Measurements from ENCODE around the gene MTM1.

The MTM1 gene

DNA sequence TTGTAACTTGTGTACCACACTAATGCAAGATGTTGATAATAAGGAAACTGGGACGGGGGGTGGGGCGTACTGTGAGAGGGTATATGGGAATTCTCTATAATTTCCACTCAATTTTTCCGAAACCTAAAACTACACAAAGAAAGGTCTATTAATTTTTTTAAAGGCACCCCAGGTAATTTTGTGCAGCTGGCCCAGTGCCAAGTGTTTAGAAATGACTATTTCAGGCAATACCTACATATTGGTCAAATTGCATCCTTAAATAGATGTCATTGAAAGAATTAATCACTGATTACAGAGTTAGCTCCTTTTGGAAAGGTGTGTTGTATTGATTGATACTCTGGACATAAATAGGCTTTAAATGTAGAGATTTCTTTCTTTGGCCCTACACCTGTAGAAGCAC is 114.7 kb downstream of the MTM1 start:
- no peaks in the 10 kb centered on the region for H3K79me1 ChIP-seq (replicated peaks; ENCODE audit: low read length, poor library complexity, severe bottlenecking)
- no peak overlapping the region for H3K4me3 ChIP-seq (ENCODE audit: insufficient read depth in 1 of 2, low read depth in 1 of 2, low read length in 2 of 2)
- H2AK5ac ChIP-seq (ENCODE audit: low read length, severe bottlenecking), result no peak overlapping the region
- no peak overlapping the region for H3K4ac ChIP-seq (ENCODE audit: low read depth in 1 of 2, low read length in 2 of 2)
- peaks cover 0 to 3% of the 10 kb centered on the region in 2 experiments for H3K27me3 ChIP-seq (ENCODE audit: control insufficient read depth in 1 of 2, insufficient read depth in 1 of 2, low read length in 2 of 2)
- no peak overlapping the region for H2BK12ac ChIP-seq (ENCODE audit: low read length in 2 of 2)
- no peak overlapping the region for H3K18ac ChIP-seq (ENCODE audit: low read depth in 1 of 2, low read length in 2 of 2)
- no peak overlapping the region for H2AFZ ChIP-seq (ENCODE audit: low read depth, low read length)
- H2BK120ac ChIP-seq (ENCODE audit: low read depth, low read length), result no peak overlapping the region
- DNase-seq, result no peak
- WGBS, result no CpG with 5 or more reads among the region's 3 CpGs
- H3K4me2 ChIP-seq (ENCODE audit: low read length, poor library complexity, severe bottlenecking), result no peak overlapping the region
- peaks cover under 1% of the 10 kb centered on the region for H3K4me1 ChIP-seq (ENCODE audit: control insufficient read depth, insufficient read depth, low read depth, low read length)
- H3K9ac ChIP-seq (ENCODE audit: low read length), result no peak overlapping the region
- H3K36me3 ChIP-seq (ENCODE audit: control insufficient read depth in 1 of 2, insufficient read depth in 2 of 2, low read depth in 1 of 2, low read length in 2 of 2), result no peaks in the 10 kb centered on the region
- no peak overlapping the region for H3K14ac ChIP-seq (ENCODE audit: low read length in 2 of 2)
- no peak overlapping the region for H4K8ac ChIP-seq (ENCODE audit: low read length)
- peaks cover 2% of the 10 kb centered on the region for H3K9me3 ChIP-seq (ENCODE audit: control insufficient read depth, low read length)
- no peak overlapping the region for H3K27ac ChIP-seq (ENCODE audit: low read length, poor library complexity, severe bottlenecking)
- no peak overlapping the region for H3K23ac ChIP-seq (ENCODE audit: low read length in 2 of 2)
- no peak overlapping the region for H4K91ac ChIP-seq (ENCODE audit: low read length)
- H2BK5ac ChIP-seq (ENCODE audit: low read depth, low read length, poor library complexity, severe bottlenecking), result no peak overlapping the region
- H2BK15ac ChIP-seq (ENCODE audit: low read depth, poor library complexity, severe bottlenecking), result no peak overlapping the region

GRCh38 chrX:150683536-150684146 is 115.2 kb downstream of the MTM1 start:
- Histone ChIP-seq H3K9ac (ENCODE audit: low read length) (no peak overlapping the region), H3K23ac (ENCODE audit: low read length in 2 of 2) (no peak overlapping the region), H3K4me1 (ENCODE audit: control insufficient read depth, insufficient read depth, low read depth, low read length) (peaks cover 3% of the 10 kb centered on the region), H3K27me3 (ENCODE audit: control insufficient read depth in 1 of 2, insufficient read depth in 1 of 2, low read length in 2 of 2) (no peaks in the 10 kb centered on the region), H2BK15ac (ENCODE audit: low read depth, poor library complexity, severe bottlenecking) (no peak overlapping the region), H2BK5ac (ENCODE audit: low read depth, low read length, poor library complexity, severe bottlenecking) (no peak overlapping the region), H3K27ac (ENCODE audit: low read length, poor library complexity, severe bottlenecking) (no peak overlapping the region), H3K14ac (ENCODE audit: low read length in 2 of 2) (no peak overlapping the region), H3K4me2 (ENCODE audit: low read length, poor library complexity, severe bottlenecking) (no peak overlapping the region), H4K91ac (ENCODE audit: low read length) (no peak overlapping the region), H2AFZ (ENCODE audit: low read depth, low read length) (no peak overlapping the region), H2AK5ac (ENCODE audit: low read length, severe bottlenecking) (no peak overlapping the region), H3K4me3 (ENCODE audit: insufficient read depth in 1 of 2, low read depth in 1 of 2, low read length in 2 of 2) (no peak overlapping the region), H3K36me3 (ENCODE audit: control insufficient read depth in 1 of 2, insufficient read depth in 2 of 2, low read depth in 1 of 2, low read length in 2 of 2) (no peaks in the 10 kb centered on the region), H2BK120ac (ENCODE audit: low read depth, low read length) (no peak overlapping the region), H2BK12ac (ENCODE audit: low read length in 2 of 2) (no peak overlapping the region), H3K4ac (ENCODE audit: low read depth in 1 of 2, low read length in 2 of 2) (no peak overlapping the region), H3K9me3 (ENCODE audit: control insufficient read depth, low read length) (peaks cover 6% of the 10 kb centered on the region), H3K18ac (ENCODE audit: low read depth in 1 of 2, low read length in 2 of 2) (no peak overlapping the region), H4K8ac (ENCODE audit: low read length) (no peak overlapping the region), H3K79me1 (replicated peaks; ENCODE audit: low read length, poor library complexity, severe bottlenecking) (no peaks in the 10 kb centered on the region)
- WGBS, result 8% methylated on average over 2 of the region's 7 CpGs
- peak; percentile 46 for DNase-seq

- H3K4me2 ChIP-seq (ENCODE audit: low read length, poor library complexity, severe bottlenecking), result no peak overlapping the region
- H3K18ac ChIP-seq (ENCODE audit: low read depth in 1 of 2, low read length in 2 of 2), result no peak overlapping the region
- H3K23ac ChIP-seq (ENCODE audit: low read length in 2 of 2), result no peak overlapping the region
- H3K9ac ChIP-seq (ENCODE audit: low read length), result no peak overlapping the region
- peak overlapping the region; percentile 85 for H3K27ac ChIP-seq (ENCODE audit: low read length, poor library complexity, severe bottlenecking)
- peak; percentile 93 for DNase-seq
- H4K91ac ChIP-seq (ENCODE audit: low read length), result no peak overlapping the region
- H3K27me3 ChIP-seq (ENCODE audit: control insufficient read depth in 1 of 2, insufficient read depth in 1 of 2, low read length in 2 of 2), result no peaks in the 10 kb centered on the region
- no peak overlapping the region for H2BK120ac ChIP-seq (ENCODE audit: low read depth, low read length)
- H3K4me3 ChIP-seq (ENCODE audit: insufficient read depth in 1 of 2, low read depth in 1 of 2, low read length in 2 of 2), result peak overlapping the region in 1 of 2 experiments; percentile 4
- no peak overlapping the region for H2BK12ac ChIP-seq (ENCODE audit: low read length in 2 of 2)
- peaks cover 31% of the 10 kb centered on the region for H3K9me3 ChIP-seq (ENCODE audit: control insufficient read depth, low read length)
- no peak overlapping the region for H2BK15ac ChIP-seq (ENCODE audit: low read depth, poor library complexity, severe bottlenecking)
- no peak overlapping the region for H2BK5ac ChIP-seq (ENCODE audit: low read depth, low read length, poor library complexity, severe bottlenecking)
- WGBS, result 0% methylated on average over 1 of the region's 5 CpGs
- peak overlapping the region in 1 of 2 experiments; percentile 64 for H3K4ac ChIP-seq (ENCODE audit: low read depth in 1 of 2, low read length in 2 of 2)
- no peak overlapping the region for H2AFZ ChIP-seq (ENCODE audit: low read depth, low read length)
- H4K8ac ChIP-seq (ENCODE audit: low read length), result peak overlapping the region; percentile 15
- H3K79me1 ChIP-seq (replicated peaks; ENCODE audit: low read length, poor library complexity, severe bottlenecking), result no peaks in the 10 kb centered on the region
- H2AK5ac ChIP-seq (ENCODE audit: low read length, severe bottlenecking), result no peak overlapping the region
- H3K14ac ChIP-seq (ENCODE audit: low read length in 2 of 2), result no peak overlapping the region
- H3K36me3 ChIP-seq (ENCODE audit: control insufficient read depth in 1 of 2, insufficient read depth in 2 of 2, low read depth in 1 of 2, low read length in 2 of 2), result peaks cover 0 to 3% of the 10 kb centered on the region in 2 experiments
- peaks cover 7% of the 10 kb centered on the region for H3K4me1 ChIP-seq (ENCODE audit: control insufficient read depth, insufficient read depth, low read depth, low read length)
Observed at GRCh38 chrX:150688911-150689451, 120.6 kb downstream of the MTM1 start.

GRCh38 chrX:150690126-150690525 is 121.7 kb downstream of the MTM1 start:
- no peaks in the 10 kb centered on the region for H3K79me1 ChIP-seq (replicated peaks; ENCODE audit: low read length, poor library complexity, severe bottlenecking)
- no peak overlapping the region for H3K23ac ChIP-seq (ENCODE audit: low read length in 2 of 2)
- peaks cover 0 to 3% of the 10 kb centered on the region in 2 experiments for H3K36me3 ChIP-seq (ENCODE audit: control insufficient read depth in 1 of 2, insufficient read depth in 2 of 2, low read depth in 1 of 2, low read length in 2 of 2)
- no peak overlapping the region for H4K8ac ChIP-seq (ENCODE audit: low read length)
- H2BK15ac ChIP-seq (ENCODE audit: low read depth, poor library complexity, severe bottlenecking), result no peak overlapping the region
- H4K91ac ChIP-seq (ENCODE audit: low read length), result no peak overlapping the region
- no peak overlapping the region for H2BK120ac ChIP-seq (ENCODE audit: low read depth, low read length)
- no peak overlapping the region for H3K18ac ChIP-seq (ENCODE audit: low read depth in 1 of 2, low read length in 2 of 2)
- peak overlapping the region; percentile 75 for H3K27ac ChIP-seq (ENCODE audit: low read length, poor library complexity, severe bottlenecking)
- peaks cover 7% of the 10 kb centered on the region for H3K4me1 ChIP-seq (ENCODE audit: control insufficient read depth, insufficient read depth, low read depth, low read length)
- H3K27me3 ChIP-seq (ENCODE audit: control insufficient read depth in 1 of 2, insufficient read depth in 1 of 2, low read length in 2 of 2), result no peaks in the 10 kb centered on the region
- no peak overlapping the region for H2BK5ac ChIP-seq (ENCODE audit: low read depth, low read length, poor library complexity, severe bottlenecking)
- H3K4me2 ChIP-seq (ENCODE audit: low read length, poor library complexity, severe bottlenecking), result no peak overlapping the region
- H3K9ac ChIP-seq (ENCODE audit: low read length), result no peak overlapping the region
- H3K4me3 ChIP-seq (ENCODE audit: insufficient read depth in 1 of 2, low read depth in 1 of 2, low read length in 2 of 2), result no peak overlapping the region
- DNase-seq, result peak; percentile 59
- H2AK5ac ChIP-seq (ENCODE audit: low read length, severe bottlenecking), result peak overlapping the region; percentile 54
- H2AFZ ChIP-seq (ENCODE audit: low read depth, low read length), result no peak overlapping the region
- peaks cover 31% of the 10 kb centered on the region for H3K9me3 ChIP-seq (ENCODE audit: control insufficient read depth, low read length)
- no peak overlapping the region for H2BK12ac ChIP-seq (ENCODE audit: low read length in 2 of 2)
- no peak overlapping the region for H3K4ac ChIP-seq (ENCODE audit: low read depth in 1 of 2, low read length in 2 of 2)
- H3K14ac ChIP-seq (ENCODE audit: low read length in 2 of 2), result no peak overlapping the region
